Measurements from ENCODE around the gene STX17. TPM values are rescaled to one million over a fixed set of nuclear protein-coding genes. Genes with fewer than 3 reads are reported as not detected.

STX17 gene
- total RNA-seq, 1 donor, result 32.2 TPM

- Histone ChIP-seq H2AFZ (ENCODE audit: low read length) (no peak overlapping the region), H3K79me2 (ENCODE audit: insufficient read depth, low read length) (no peaks in the 10 kb centered on the region), H3K4me1 (ENCODE audit: insufficient read depth, low read length) (no peaks in the 10 kb centered on the region), H3K4me3 (ENCODE audit: insufficient read depth, low read length) (no peak overlapping the region), H3K36me3 (ENCODE audit: insufficient read depth, low read length) (no peaks in the 10 kb centered on the region), H3K27ac (ENCODE audit: low read depth, low read length) (no peak overlapping the region), H3K4me2 (ENCODE audit: insufficient read depth, low read length) (no peak overlapping the region), H3K27me3 (ENCODE audit: insufficient read depth, low read length) (peaks cover 45% of the 10 kb centered on the region), H4K20me1 (ENCODE audit: insufficient read depth, low read length) (no peaks in the 10 kb centered on the region), H3K9me3 (ENCODE audit: low read depth, low read length) (no peaks in the 10 kb centered on the region)
- no peak for DNase-seq (ENCODE audit: insufficient read length, low spot score, missing footprints)
- TF ChIP-seq CTCF (IDR thresholded peaks at IDR 0.05; ENCODE audit: extremely low read depth, low read depth, low read length), result no peak
These were observed 10.3 kb upstream of the STX17 start for GRCh38 chr9:99896119-99896518.

- H3K27me3 ChIP-seq (ENCODE audit: insufficient read depth, low read length), result peaks cover 14% of the 10 kb centered on the region
These were observed 3.1 kb upstream of the STX17 start for GRCh38 chr9:99903393-99903792.

GRCh38 chr9:99905833-99906402 lies 536 bp upstream of the STX17 start:
- no peaks in the 10 kb centered on the region for H3K9me3 ChIP-seq (ENCODE audit: low read depth, low read length)
- peak overlapping the region; percentile 90 for H3K4me3 ChIP-seq (ENCODE audit: insufficient read depth, low read length)
- H3K4me1 ChIP-seq (ENCODE audit: insufficient read depth, low read length), result peaks cover 8% of the 10 kb centered on the region
- no peaks in the 10 kb centered on the region for H3K36me3 ChIP-seq (ENCODE audit: insufficient read depth, low read length)
- H3K27ac ChIP-seq (ENCODE audit: low read depth, low read length), result no peak overlapping the region
- H3K79me2 ChIP-seq (ENCODE audit: insufficient read depth, low read length), result peaks cover 28% of the 10 kb centered on the region
- peaks cover 8% of the 10 kb centered on the region for H3K27me3 ChIP-seq (ENCODE audit: insufficient read depth, low read length)
- H2AFZ ChIP-seq (ENCODE audit: low read length), result peak overlapping the region; percentile 92
- no peak for DNase-seq (ENCODE audit: insufficient read length, low spot score, missing footprints)
- H3K4me2 ChIP-seq (ENCODE audit: insufficient read depth, low read length), result peak overlapping the region; percentile 96
- H4K20me1 ChIP-seq (ENCODE audit: insufficient read depth, low read length), result peaks cover 2% of the 10 kb centered on the region
- TF ChIP-seq CTCF (IDR thresholded peaks at IDR 0.05; ENCODE audit: extremely low read depth, low read depth, low read length), result no peak

More at GRCh38 chr9:99903393-99903792, 3.1 kb upstream of the STX17 start:
- H3K79me2 ChIP-seq (ENCODE audit: insufficient read depth, low read length), result peaks cover 13% of the 10 kb centered on the region
- H3K4me3 ChIP-seq (ENCODE audit: insufficient read depth, low read length), result no peak overlapping the region
- H3K4me1 ChIP-seq (ENCODE audit: insufficient read depth, low read length), result peaks cover 8% of the 10 kb centered on the region
- H3K27ac ChIP-seq (ENCODE audit: low read depth, low read length), result no peak overlapping the region
- H3K4me2 ChIP-seq (ENCODE audit: insufficient read depth, low read length), result no peak overlapping the region
- peaks cover under 1% of the 10 kb centered on the region for H4K20me1 ChIP-seq (ENCODE audit: insufficient read depth, low read length)
- DNase-seq (ENCODE audit: insufficient read length, low spot score, missing footprints), result no peak
- H3K9me3 ChIP-seq (ENCODE audit: low read depth, low read length), result no peaks in the 10 kb centered on the region
- no peak overlapping the region for H2AFZ ChIP-seq (ENCODE audit: low read length)
- no peaks in the 10 kb centered on the region for H3K36me3 ChIP-seq (ENCODE audit: insufficient read depth, low read length)
- no peak for TF ChIP-seq CTCF (IDR thresholded peaks at IDR 0.05; ENCODE audit: extremely low read depth, low read depth, low read length)

- peak overlapping the region; percentile 77 for H3K4me2 ChIP-seq (ENCODE audit: insufficient read depth, low read length)
- H3K79me2 ChIP-seq (ENCODE audit: insufficient read depth, low read length), result peaks cover 28% of the 10 kb centered on the region
- H3K9me3 ChIP-seq (ENCODE audit: low read depth, low read length), result no peaks in the 10 kb centered on the region
- peaks cover 2% of the 10 kb centered on the region for H4K20me1 ChIP-seq (ENCODE audit: insufficient read depth, low read length)
- no peak for TF ChIP-seq CTCF (IDR thresholded peaks at IDR 0.05; ENCODE audit: extremely low read depth, low read depth, low read length)
- peak overlapping the region; percentile 96 for H2AFZ ChIP-seq (ENCODE audit: low read length)
- H3K27ac ChIP-seq (ENCODE audit: low read depth, low read length), result peak overlapping the region; percentile 92
- H3K36me3 ChIP-seq (ENCODE audit: insufficient read depth, low read length), result no peaks in the 10 kb centered on the region
- peaks cover 8% of the 10 kb centered on the region for H3K4me1 ChIP-seq (ENCODE audit: insufficient read depth, low read length)
- H3K4me3 ChIP-seq (ENCODE audit: insufficient read depth, low read length), result peak overlapping the region; percentile 90
- H3K27me3 ChIP-seq (ENCODE audit: insufficient read depth, low read length), result peaks cover 4% of the 10 kb centered on the region
- no peak for DNase-seq (ENCODE audit: insufficient read length, low spot score, missing footprints)
These were observed 716 bp downstream of the STX17 start for GRCh38 chr9:99907208-99907532.

Data from osteoblast (primary cell).